Keratinocyte (primary cell): ENCODE data around the gene CGREF1. TPM values are rescaled to one million over a fixed set of nuclear protein-coding genes. Genes with fewer than 3 reads are reported as not detected.

ENCODE experiments used
- DNase-seq: peaks from one replicate; pipeline ENCODE4 v3.0.0-alpha.2; 2011; ENCODE audit warnings: low read depth, missing footprints, low spot score
- FAIRE-seq: peaks from 2 replicates; lab custom pipeline; 2011; peaks lifted over from hg19 to GRCh38; lab: Jason Lieb, UNC
- H2AFZ ChIP-seq: 2 replicates; pipeline ENCODE4 v1.6.0; 2012; ENCODE audit warnings: low read length, control low read depth, inconsistent platforms; ENCODE audit not compliant: control insufficient read depth
- H3K27ac ChIP-seq: 2 replicates; pipeline ENCODE4 v1.5.1; 2011; ENCODE audit warnings: low read length; ENCODE audit not compliant: control insufficient read depth, insufficient read depth
- H3K27me3 ChIP-seq: 3 replicates; pipeline ENCODE4 v1.6.0; 2011; ENCODE audit warnings: low read length; ENCODE audit not compliant: control insufficient read depth, insufficient read depth; ENCODE audit errors: extremely low read depth
- H3K36me3 ChIP-seq, 2 experiments: 2 replicates in 1 of 2; 3 replicates in 1 of 2; pipeline ENCODE4 v1.5.1; 2011; ENCODE audit warnings: low read length in 2 of 2, mild to moderate bottlenecking in 1 of 2; ENCODE audit not compliant: control insufficient read depth in 2 of 2, insufficient read depth in 2 of 2; ENCODE audit errors: extremely low read depth in 1 of 2
- H3K4me1 ChIP-seq: 3 replicates; pipeline ENCODE4 v1.5.1; 2011; ENCODE audit warnings: low read length; ENCODE audit not compliant: control insufficient read depth, insufficient read depth; ENCODE audit errors: extremely low read depth
- H3K4me2 ChIP-seq: 3 replicates; pipeline ENCODE4 v1.6.0; 2011; ENCODE audit warnings: low read depth, low read length; ENCODE audit not compliant: control insufficient read depth, insufficient read depth; ENCODE audit errors: extremely low read depth
- H3K4me3 ChIP-seq, 3 experiments: fragments of 200-600 bp in 1 of 3; sonication (generic) in 1 of 3; 2 replicates in 2 of 3; 3 replicates in 1 of 3; pipeline ENCODE4 v1.5.1; 2011 to 2016; ENCODE audit warnings: low read length in 3 of 3, mild to moderate bottlenecking in 3 of 3, control low read depth in 2 of 3, inconsistent platforms in 1 of 3, low read depth in 1 of 3, mixed read lengths in 1 of 3, mixed run types in 1 of 3, moderate library complexity in 1 of 3; ENCODE audit not compliant: control insufficient read depth in 2 of 3, insufficient read depth in 2 of 3; ENCODE audit errors: extremely low read depth in 1 of 3
- H3K79me2 ChIP-seq: 2 replicates; pipeline ENCODE4 v1.6.0; 2012; ENCODE audit warnings: low read length; ENCODE audit not compliant: control insufficient read depth, insufficient read depth
- H3K9ac ChIP-seq: 3 replicates; pipeline ENCODE4 v1.6.0; 2011; ENCODE audit warnings: low read length; ENCODE audit not compliant: control insufficient read depth, insufficient read depth; ENCODE audit errors: extremely low read depth
- H3K9me1 ChIP-seq: 3 replicates; pipeline ENCODE4 v1.6.0; 2011; ENCODE audit warnings: low read length; ENCODE audit not compliant: control insufficient read depth, insufficient read depth; ENCODE audit errors: extremely low read depth
- H3K9me3 ChIP-seq: 2 replicates; pipeline ENCODE4 v1.5.1; 2012; ENCODE audit warnings: low read depth, low read length; ENCODE audit not compliant: control insufficient read depth
- H4K20me1 ChIP-seq: 3 replicates; pipeline ENCODE4 v1.6.0; 2011; ENCODE audit warnings: low read length; ENCODE audit not compliant: control insufficient read depth, insufficient read depth; ENCODE audit errors: extremely low read depth
- CTCF ChIP-seq, 3 experiments: IDR thresholded peaks in 1 of 3; conservative IDR thresholded peaks in 1 of 3; optimal IDR thresholded peaks in 1 of 3; 2 replicates in 2 of 3; 3 replicates in 1 of 3; pipeline versions ENCODE3 to v1.5.1; 2011; ENCODE audit warnings: low read length in 3 of 3, mild to moderate bottlenecking in 3 of 3, moderate library complexity in 2 of 3, control low read depth in 1 of 3, inconsistent platforms in 1 of 3; ENCODE audit not compliant: insufficient read depth in 2 of 3; ENCODE audit errors: extremely low read depth in 1 of 3
- EZH2 ChIP-seq: IDR thresholded peaks from one replicate; pipeline ENCODE4 v1.6.1; 2012; ENCODE audit warnings: inconsistent platforms, mild to moderate bottlenecking, low read length, moderate library complexity
- dilution Hi-C: fragments of 300-500 bp; cut with MboI; formaldehyde crosslinking; loops from one replicate; pipeline ENCODE4 v1.7.0; 2020; ENCODE audit warnings: low sequenced_read_pairs; ENCODE audit not compliant: extremely low pct_ligation_motif_present
- polyA plus RNA-seq, 5 experiments: library from polyadenylated mRNA; depleted of rRNA in 3 of 5; stranded (reverse) in 3 of 5; stranded (forward) in 1 of 5; unstranded in 1 of 5; fragments of >200 nt; gene quantifications; 1 replicate in 1 of 5; 2 replicates in 3 of 5; 3 replicates in 1 of 5; pipeline versions ENCODE4 v1.2.1 to v1.2.3, GENCODE V29; 2011 to 2012; ENCODE audit warnings: missing spikeins in 2 of 5, low read depth in 1 of 5, low replicate concordance in 1 of 5

CGREF1 gene
- polyA plus RNA-seq, 1 donor (not counting 4 experiments of a cell fraction or from before 2014, with no cell fraction given), result 1.3 TPM

- FAIRE-seq (no peak), DNase-seq (no peak)
- Histone ChIP-seq H3K79me2 (peaks cover 16% of the 10 kb centered on the region), H3K9me3 (no peaks in the 10 kb centered on the region), H3K4me3 (no peak overlapping the region), H3K9ac (no peak overlapping the region), H3K27ac (no peak overlapping the region), H4K20me1 (no peaks in the 10 kb centered on the region), H3K4me1 (peaks cover 7% of the 10 kb centered on the region), H3K9me1 (no peaks in the 10 kb centered on the region), H3K27me3 (peaks cover 2% of the 10 kb centered on the region), H3K36me3 (peaks cover 20 to 26% of the 10 kb centered on the region in 2 experiments), H3K4me2 (no peak overlapping the region), H2AFZ (no peak overlapping the region)
- dilution Hi-C loops, result no loop called here
- no peak for TF ChIP-seq CTCF (optimal IDR thresholded peaks at IDR 0.05 in 1 of 3, IDR thresholded peaks at IDR 0.05 in 1 of 3, conservative IDR thresholded peaks at IDR 0.05 in 1 of 3; ENCODE audit: extremely low read depth in 1 of 3, insufficient read depth in 2 of 3, low read length in 3 of 3)
- TF ChIP-seq EZH2, result no peak
Observed at GRCh38 chr2:27128668-27129571, 10.0 kb upstream of the CGREF1 start.

- peaks cover 20 to 26% of the 10 kb centered on the region in 2 experiments for H3K36me3 ChIP-seq
- H2AFZ ChIP-seq, result no peak overlapping the region
- no peaks in the 10 kb centered on the region for H3K9me1 ChIP-seq
- no peak for TF ChIP-seq CTCF (optimal IDR thresholded peaks at IDR 0.05 in 1 of 3, IDR thresholded peaks at IDR 0.05 in 1 of 3, conservative IDR thresholded peaks at IDR 0.05 in 1 of 3; ENCODE audit: extremely low read depth in 1 of 3, insufficient read depth in 2 of 3, low read length in 3 of 3)
- no peak for TF ChIP-seq EZH2
- dilution Hi-C loops, result no loop called here
- H4K20me1 ChIP-seq, result no peaks in the 10 kb centered on the region
- peaks cover under 1% of the 10 kb centered on the region for H3K4me1 ChIP-seq
- no peak overlapping the region for H3K27ac ChIP-seq
- no peak for FAIRE-seq
- H3K4me2 ChIP-seq, result no peak overlapping the region
- H3K9ac ChIP-seq, result no peak overlapping the region
- peaks cover 7% of the 10 kb centered on the region for H3K27me3 ChIP-seq
- H3K9me3 ChIP-seq, result no peaks in the 10 kb centered on the region
- H3K4me3 ChIP-seq, result no peak overlapping the region
- no peak for DNase-seq
- peaks cover 7% of the 10 kb centered on the region for H3K79me2 ChIP-seq
Observed at GRCh38 chr2:27127883-27128667, 9.1 kb upstream of the CGREF1 start.
